GM12891 (cell line): Measurements from ENCODE around the gene MGA.

ENCODE experiments used
- POLR2A ChIP-seq: IDR thresholded peaks from 2 replicates; pipeline ENCODE4 v1.6.1; 2011; ENCODE audit warnings: low read depth, low read length, control low read depth
- POLR2AphosphoS5 ChIP-seq: IDR thresholded peaks from 2 replicates; pipeline ENCODE4 v1.6.1; 2011; ENCODE audit warnings: low read depth, low read length, control low read depth
- TAF1 ChIP-seq: IDR thresholded peaks from 2 replicates; pipeline ENCODE4 v1.6.1; 2011; ENCODE audit warnings: low read depth, low read length, control low read depth

DNA sequence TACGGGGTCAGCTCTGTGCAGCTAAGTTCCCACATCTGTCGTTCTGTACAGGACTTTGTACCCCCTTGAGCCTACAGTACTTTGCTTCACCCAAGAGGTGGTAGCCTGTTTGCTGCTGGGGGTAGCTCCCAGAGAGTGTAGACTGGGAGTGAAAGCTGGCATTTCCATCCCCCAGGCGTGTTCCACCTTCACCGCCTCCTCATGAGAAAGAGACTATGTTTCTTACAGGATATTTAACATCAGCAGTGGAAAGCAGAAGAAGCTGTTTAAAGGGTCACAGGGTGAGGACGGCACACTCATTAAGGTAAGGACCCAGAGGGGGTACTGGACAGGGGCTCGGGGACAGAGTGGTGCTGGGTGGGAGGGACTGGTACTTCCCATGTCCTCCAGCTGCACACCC lies 157.6 kb downstream of the MGA start:
- TF ChIP-seq POLR2A (no peak), TAF1 (no peak), POLR2AphosphoS5 (no peak)
